H1 (cell line): ENCODE measurements around the gene SLC24A4.

ENCODE experiments used
- JUN ChIP-seq: IDR thresholded peaks from 2 replicates; pipeline ENCODE4 v1.6.1; 2011; ENCODE audit warnings: low read depth, mild to moderate bottlenecking, improper control_type of control experiment, low read length
- SUZ12 ChIP-seq: fragments of 200-600 bp; sonication (generic); IDR thresholded peaks from 2 replicates; pipeline ENCODE4 v1.6.1; 2012; ENCODE audit warnings: mild to moderate bottlenecking, inconsistent platforms, low read length, moderate library complexity, mixed read lengths
- YY1 ChIP-seq: IDR thresholded peaks from 2 replicates; pipeline ENCODE4 v1.6.1; 2011; ENCODE audit warnings: low read depth, mild to moderate bottlenecking, low read length
- ZNF274 ChIP-seq: IDR thresholded peaks from 2 replicates; pipeline ENCODE4 v1.7.0; 2012; ENCODE audit warnings: low read length, borderline replicate concordance; ENCODE audit errors: extremely low read depth
- TF ChIP-seq, protein P1 (sequence below), 3 experiments: IDR thresholded peaks; 1 replicate in 2 of 3; 2 replicates in 1 of 3; pipeline versions ENCODE4 v1.5.1 to v1.6.1; 2011; ENCODE audit warnings: low read length in 3 of 3, mild to moderate bottlenecking in 3 of 3, inconsistent platforms in 2 of 3, low read depth in 1 of 3, moderate library complexity in 1 of 3; ENCODE audit not compliant: insufficient read depth in 1 of 3; ENCODE audit errors: control extremely low read depth in 1 of 3

DNA sequence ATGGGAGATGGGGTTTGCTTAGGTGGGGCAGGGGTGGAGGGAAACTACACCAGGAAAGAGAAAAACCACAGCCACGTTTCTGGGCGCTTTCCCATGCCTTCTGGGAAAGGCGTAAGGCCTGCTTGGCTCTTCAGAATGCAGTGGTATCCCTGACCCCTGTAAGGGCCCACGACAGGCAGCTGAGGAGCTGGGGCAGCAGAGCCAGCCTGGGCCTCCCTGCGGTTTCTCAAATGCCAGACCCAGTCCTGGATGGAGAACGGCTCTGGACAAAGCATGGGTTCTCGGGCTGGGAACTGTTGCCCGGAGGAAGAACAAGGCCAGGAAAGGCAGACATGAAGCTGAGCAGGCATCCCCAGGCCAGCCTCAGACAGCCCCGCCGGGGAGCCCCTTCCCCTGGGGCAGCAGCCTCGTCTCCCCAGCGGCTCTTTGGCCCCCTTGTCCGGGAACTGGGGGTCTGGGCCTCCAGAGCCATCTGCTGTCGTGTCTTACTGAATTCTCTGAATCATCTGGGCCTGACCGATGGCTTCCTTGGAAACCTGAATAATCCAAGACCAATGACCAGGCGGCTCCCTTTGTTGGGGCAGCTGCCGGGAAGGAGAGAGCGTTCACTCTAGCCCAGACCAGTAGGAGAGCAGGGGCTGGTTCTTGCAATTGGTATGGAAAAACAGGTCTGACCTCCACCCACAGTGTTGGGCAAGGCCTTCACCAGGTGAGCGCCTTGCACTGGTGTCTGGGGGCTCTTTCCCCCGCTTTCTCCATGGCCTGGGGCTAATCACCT, 126.6 kb downstream of the SLC24A4 start:
- TF ChIP-seq ZNF274 (no peak), SUZ12 (no peak), YY1 (no peak), JUN (no peak)
- TF ChIP-seq, protein P1, sequence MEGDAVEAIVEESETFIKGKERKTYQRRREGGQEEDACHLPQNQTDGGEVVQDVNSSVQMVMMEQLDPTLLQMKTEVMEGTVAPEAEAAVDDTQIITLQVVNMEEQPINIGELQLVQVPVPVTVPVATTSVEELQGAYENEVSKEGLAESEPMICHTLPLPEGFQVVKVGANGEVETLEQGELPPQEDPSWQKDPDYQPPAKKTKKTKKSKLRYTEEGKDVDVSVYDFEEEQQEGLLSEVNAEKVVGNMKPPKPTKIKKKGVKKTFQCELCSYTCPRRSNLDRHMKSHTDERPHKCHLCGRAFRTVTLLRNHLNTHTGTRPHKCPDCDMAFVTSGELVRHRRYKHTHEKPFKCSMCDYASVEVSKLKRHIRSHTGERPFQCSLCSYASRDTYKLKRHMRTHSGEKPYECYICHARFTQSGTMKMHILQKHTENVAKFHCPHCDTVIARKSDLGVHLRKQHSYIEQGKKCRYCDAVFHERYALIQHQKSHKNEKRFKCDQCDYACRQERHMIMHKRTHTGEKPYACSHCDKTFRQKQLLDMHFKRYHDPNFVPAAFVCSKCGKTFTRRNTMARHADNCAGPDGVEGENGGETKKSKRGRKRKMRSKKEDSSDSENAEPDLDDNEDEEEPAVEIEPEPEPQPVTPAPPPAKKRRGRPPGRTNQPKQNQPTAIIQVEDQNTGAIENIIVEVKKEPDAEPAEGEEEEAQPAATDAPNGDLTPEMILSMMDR (IDR thresholded peaks at IDR 0.05; ENCODE audit: control extremely low read depth in 1 of 3, insufficient read depth in 1 of 3, low read depth in 1 of 3, low read length in 3 of 3), result no peak
